Osteocyte (in vitro differentiated cells): ENCODE measurements around the gene KRT6A. TPM values are rescaled to one million over a fixed set of nuclear protein-coding genes. Genes with fewer than 3 reads are reported as not detected.

Experiments
- DNase-seq: peaks from one replicate; pipeline ENCODE4 v3.0.0; 2021; ENCODE audit warnings: mixed read lengths; ENCODE audit not compliant: unreplicated experiment; ENCODE audit errors: extremely low spot score
- H3K27ac Mint-ChIP-seq: one replicate; pipeline ENCODE4 v1.8.0; 2021; ENCODE audit warnings: mild to moderate bottlenecking, mixed read lengths; ENCODE audit not compliant: unreplicated experiment
- H3K27me3 Mint-ChIP-seq: one replicate; pipeline ENCODE4 v1.8.0; 2021; ENCODE audit warnings: mixed read lengths; ENCODE audit not compliant: unreplicated experiment
- H3K36me3 Mint-ChIP-seq: one replicate; pipeline ENCODE4 v1.8.0; 2021; ENCODE audit warnings: mixed read lengths; ENCODE audit not compliant: unreplicated experiment
- H3K4me1 Mint-ChIP-seq: one replicate; pipeline ENCODE4 v1.8.0; 2021; ENCODE audit warnings: mixed read lengths; ENCODE audit not compliant: unreplicated experiment
- H3K4me3 Mint-ChIP-seq: one replicate; pipeline ENCODE4 v1.8.0; 2021; ENCODE audit warnings: mild to moderate bottlenecking, moderate library complexity, mixed read lengths; ENCODE audit not compliant: unreplicated experiment
- H3K9me3 Mint-ChIP-seq: one replicate; pipeline ENCODE4 v1.8.0; 2021; ENCODE audit warnings: mixed read lengths; ENCODE audit not compliant: unreplicated experiment
- CTCF ChIP-seq: fragments of 200-600 bp; sonication (generic); IDR thresholded peaks from 2 replicates; pipeline ENCODE4 v1.5.0; 2021; ENCODE audit warnings: antibody characterized with exemption, mild to moderate bottlenecking, moderate library complexity
- total RNA-seq: library from RNA; stranded (reverse); gene quantifications from 2 replicates; pipeline ENCODE4 v1.2.1, GENCODE V29; 2021

Gene KRT6A
- total RNA-seq, 1 donor from 2014 or later, result not detected

DNA sequence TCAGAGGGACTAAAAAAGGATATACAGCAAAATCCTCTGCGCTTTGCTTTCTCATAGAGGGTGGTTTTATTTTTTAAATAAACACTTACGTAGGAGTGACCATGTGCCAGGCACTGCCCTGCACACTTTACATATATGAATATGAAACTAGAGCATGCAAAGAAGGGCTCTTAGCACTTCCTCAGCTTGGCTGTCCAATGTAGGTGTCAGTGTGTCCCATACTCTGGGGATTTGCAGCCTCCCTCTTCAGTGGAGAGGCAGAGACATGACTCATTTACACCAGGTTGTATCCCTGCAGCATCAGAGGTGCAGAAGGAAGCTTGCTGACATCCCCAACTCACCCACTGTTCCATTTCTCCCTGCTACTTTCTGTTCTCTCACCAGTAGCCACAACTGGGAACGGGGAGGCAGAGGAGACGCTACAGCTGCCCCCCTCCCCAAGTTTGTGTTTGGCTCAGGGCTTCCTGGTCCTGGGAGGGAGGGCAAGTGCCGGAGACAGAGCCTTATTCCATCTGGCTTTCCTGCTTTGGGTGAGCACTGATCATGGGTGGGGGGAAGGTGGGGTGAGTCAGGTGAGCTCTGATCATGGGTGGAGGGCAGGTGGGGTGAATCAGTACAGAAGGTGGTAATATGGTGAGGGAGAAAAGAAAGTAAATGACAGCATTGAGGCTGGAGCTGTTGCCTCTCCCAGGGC is 32.0 kb upstream of the KRT6A start:
- H3K9me3 Mint-ChIP-seq, result no peaks in the 10 kb centered on the region
- DNase-seq, result peak; percentile 63
- peaks cover 3% of the 10 kb centered on the region for H3K4me1 Mint-ChIP-seq
- peaks cover 16% of the 10 kb centered on the region for H3K27me3 Mint-ChIP-seq
- no peaks in the 10 kb centered on the region for H3K36me3 Mint-ChIP-seq
- no peak overlapping the region for H3K27ac Mint-ChIP-seq
- TF ChIP-seq CTCF, result no peak
- H3K4me3 Mint-ChIP-seq, result no peak overlapping the region

DNA sequence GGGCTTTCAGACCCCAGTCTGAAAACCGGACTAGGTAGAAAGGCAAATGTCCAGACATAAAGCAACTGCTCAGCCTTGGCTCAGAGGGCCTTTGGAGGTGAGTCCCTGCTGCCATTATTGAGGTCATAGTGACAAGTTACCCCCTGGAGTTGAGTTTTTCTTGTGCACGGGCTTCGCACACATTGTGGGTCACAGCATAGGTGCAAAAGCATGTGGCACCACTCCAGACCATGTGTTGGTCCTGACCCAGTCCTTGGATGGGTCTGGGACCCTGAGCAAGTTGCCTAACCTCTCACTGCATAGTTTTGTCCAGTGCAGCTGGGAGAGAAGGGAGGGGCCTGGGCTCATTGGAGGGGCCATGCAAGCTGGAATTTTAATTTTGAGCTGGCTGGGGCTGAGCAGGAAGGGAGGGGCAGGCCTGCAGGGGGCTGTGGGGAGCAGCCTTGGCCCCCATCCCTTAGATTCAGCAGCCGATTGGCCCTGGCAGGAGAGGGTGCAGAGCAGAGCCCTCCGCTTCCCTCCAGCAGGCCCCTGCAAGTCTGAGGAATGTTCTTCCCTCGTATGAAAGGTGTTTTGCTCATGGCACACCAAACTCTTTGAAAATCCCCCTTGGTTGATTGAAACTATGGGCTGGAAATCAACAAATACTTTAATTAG is 31.3 kb upstream of the KRT6A start:
- Mint-ChIP-seq H3K27ac (no peak overlapping the region), H3K4me3 (no peak overlapping the region), H3K27me3 (peaks cover 17% of the 10 kb centered on the region), H3K36me3 (no peaks in the 10 kb centered on the region), H3K9me3 (no peaks in the 10 kb centered on the region), H3K4me1 (peaks cover 3% of the 10 kb centered on the region)
- TF ChIP-seq CTCF, result no peak
- DNase-seq, result peak; percentile 73

DNA sequence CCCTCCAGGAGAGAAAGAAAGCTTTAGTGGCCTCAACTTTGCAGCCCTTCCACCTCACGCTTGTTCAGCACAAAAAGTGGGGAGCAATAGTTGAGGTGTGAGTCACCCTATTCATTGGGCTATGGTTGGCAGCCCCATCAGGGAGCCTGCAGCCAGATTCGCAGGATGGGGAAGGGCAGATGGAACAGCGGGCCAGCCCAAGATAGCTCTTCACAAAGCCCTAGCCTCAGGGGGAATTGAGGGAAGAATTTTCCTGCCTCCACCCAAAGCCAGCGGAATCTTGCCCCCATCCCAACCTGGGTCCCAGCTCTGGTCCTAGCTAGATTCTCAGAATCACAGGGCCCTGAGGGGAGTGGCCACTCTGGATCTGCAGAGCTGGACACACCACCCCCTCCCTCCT is 30.8 kb upstream of the KRT6A start:
- peaks cover 3% of the 10 kb centered on the region for H3K4me1 Mint-ChIP-seq
- no peak overlapping the region for H3K27ac Mint-ChIP-seq
- peak; percentile 76 for DNase-seq
- peaks cover 22% of the 10 kb centered on the region for H3K27me3 Mint-ChIP-seq
- no peaks in the 10 kb centered on the region for H3K9me3 Mint-ChIP-seq
- no peaks in the 10 kb centered on the region for H3K36me3 Mint-ChIP-seq
- no peak overlapping the region for H3K4me3 Mint-ChIP-seq
- no peak for TF ChIP-seq CTCF

GRCh38 chr12:52522346-52523011 is 29.4 kb upstream of the KRT6A start:
- H3K4me3 Mint-ChIP-seq, result no peak overlapping the region
- no peak for TF ChIP-seq CTCF
- no peaks in the 10 kb centered on the region for H3K9me3 Mint-ChIP-seq
- peaks cover 3% of the 10 kb centered on the region for H3K4me1 Mint-ChIP-seq
- H3K36me3 Mint-ChIP-seq, result no peaks in the 10 kb centered on the region
- DNase-seq, result peak; percentile 72
- H3K27me3 Mint-ChIP-seq, result peaks cover 30% of the 10 kb centered on the region
- H3K27ac Mint-ChIP-seq, result no peak overlapping the region
